Stimulated activated CD8-positive, alpha-beta memory T cell treated with anti-CD3 and anti-CD28 coated beads, Interleukin-7, amount 100 ng/mL, for 4 hours (primary cell): Measurements from ENCODE around the gene HOXB1.
A peak's percentile ranks its signal among the peaks of the same experiment; 100 is the strongest.
"Not testable (repeated sequence)": the region's sequence is repeated elsewhere in the genome, so short reads cannot be mapped to it uniquely, and the experiment has no call there.

Experiments
- DNase-seq, 2 donors: peaks; one replicate each; pipeline ENCODE4 v3.0.0-alpha.2; 2020; ENCODE audit warnings: low read depth in 2 of 2

Gene HOXB1

DNA sequence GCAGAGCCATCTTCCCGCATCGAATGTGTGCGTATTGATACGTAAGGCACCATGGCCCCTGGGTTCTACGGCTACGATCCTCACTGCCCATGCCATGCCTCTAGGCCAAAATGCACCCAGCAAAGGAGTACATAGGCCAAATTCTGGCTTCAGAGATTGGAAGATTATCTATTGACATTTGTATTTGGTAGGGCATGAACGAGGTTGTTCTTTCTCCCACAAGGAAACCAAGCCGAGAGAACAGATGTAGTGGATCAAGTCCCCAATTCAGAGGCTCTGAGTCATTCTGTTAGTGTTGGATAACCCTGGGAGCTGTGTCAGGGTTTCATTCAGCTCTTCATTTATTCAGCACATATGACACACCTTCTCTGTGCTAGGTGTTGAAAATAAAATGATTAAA, 36.5 kb downstream of the HOXB1 start:
- no peak for DNase-seq

DNA sequence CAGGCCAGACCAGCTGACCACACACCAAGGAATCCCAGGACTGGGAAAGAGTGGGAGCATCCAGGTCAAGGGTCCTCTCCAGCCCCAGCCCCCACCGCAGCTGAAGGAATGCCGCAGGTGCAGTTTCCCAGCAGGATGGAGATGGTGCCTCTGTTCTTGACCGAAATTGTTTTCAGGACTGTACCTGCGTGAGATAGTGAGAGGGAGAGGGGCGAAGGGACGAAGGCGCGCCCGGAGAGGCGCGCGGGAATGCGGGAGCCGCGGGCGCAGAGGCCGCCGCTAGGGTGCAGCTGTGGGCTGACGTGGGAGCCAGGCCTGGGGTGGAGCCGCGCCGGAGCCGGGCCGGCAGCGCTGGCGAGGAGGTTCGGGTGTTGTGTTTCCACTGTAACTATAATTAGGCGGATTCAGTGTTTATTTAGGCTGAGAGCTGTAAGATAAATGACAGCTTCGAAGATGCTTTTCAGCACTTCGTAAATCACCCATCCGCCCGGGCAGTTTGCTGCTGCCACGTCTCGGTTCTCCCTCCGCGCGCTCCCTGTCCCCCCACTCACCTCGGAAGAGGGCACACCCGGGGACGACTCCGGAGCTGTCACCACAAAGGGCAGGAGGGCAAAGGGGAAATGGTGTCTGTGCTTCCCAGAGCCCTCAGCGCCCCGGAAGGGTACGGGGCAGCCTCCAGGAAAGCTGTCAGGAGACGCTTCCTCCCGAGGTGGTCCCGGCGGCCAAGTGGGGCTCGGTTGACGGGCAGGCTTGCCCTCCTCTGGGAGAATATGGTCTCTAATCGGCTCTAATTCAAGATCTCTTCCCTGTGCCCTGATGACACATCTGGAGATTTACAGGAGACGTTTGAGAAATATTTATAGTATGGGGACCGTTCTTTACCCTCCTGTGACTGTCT, 38.2 kb downstream of the HOXB1 start:
- peak; percentile 27 to 58 for DNase-seq

DNA sequence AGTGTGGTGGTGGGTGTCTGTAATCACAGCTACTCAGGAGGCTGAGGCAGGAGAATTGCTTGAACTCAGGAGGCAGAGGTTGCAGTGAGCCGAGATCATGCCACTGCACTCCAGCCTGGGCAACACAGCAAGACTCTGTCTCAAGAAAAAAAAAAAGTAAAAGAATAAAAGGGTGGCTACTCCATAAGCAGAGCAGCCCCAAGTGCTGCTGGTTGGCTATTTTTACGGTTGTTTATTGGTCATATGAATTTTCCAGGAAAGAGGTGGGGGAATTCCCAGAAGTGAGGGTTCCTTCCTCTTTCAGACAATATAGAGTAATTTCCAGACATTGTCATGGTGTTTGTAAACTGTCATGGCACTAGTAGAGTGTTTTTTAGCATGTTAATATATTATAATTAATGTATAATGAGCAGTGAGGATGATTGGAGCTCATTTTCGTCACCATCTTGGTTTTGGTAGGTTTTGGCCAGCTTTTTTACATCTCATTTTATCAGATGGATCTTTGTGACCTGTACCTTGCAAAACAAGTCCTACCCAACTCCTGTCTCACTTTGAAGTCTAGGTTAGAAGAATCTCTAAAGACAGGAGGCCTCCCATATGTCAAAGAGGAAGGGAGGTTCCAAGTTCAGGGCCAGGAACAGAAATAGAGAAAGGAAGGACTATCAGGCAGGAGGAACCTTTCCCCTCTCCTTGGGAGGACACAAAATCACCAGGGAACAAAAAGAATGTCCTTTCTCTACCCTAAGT, 39.1 kb downstream of the HOXB1 start:
- DNase-seq = no peak

DNA sequence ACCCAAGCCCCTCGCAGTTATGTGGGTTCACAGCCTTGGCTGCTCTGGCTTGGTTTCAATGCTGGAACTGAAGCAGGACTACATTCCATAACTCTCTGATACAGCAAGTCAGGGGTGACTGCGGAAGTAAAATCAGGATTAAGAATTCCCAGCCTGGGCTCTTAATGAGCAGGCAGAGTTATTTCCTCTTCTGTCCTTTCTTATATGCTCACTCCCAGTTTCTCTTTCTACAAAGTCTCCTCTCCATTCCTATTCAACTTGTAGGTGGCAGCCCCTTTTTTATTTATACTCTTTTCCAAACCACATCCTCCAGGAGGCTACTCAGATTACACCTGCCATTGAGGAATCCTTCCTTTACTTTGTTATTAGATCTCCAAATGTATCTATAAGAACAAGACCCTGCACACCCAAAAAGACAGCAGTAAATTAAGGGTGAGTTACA, 40.3 kb downstream of the HOXB1 start:
- no peak for DNase-seq

DNA sequence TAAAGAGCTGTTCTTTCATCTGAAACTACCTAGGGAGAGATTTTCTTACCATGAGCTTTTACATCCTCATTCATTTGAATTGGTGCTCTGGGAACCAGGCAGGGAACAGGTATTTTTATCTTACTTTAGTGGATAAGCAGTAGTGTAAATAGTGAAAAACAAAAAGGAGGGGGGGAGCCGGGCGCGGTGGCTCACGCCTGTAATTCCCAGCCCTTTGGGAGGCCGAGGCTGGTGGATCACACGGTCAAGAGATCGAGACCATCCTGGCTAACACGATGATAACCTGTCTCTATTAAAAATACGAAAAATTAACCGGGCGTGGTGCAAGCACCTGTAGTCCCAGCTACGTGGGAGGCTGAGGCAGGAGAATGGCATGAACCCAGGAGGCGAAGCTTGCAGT, 41.0 kb downstream of the HOXB1 start:
- DNase-seq = no peak

- DNase-seq = no peak
Observed at GRCh38 chr17:48488548-48489106, 42.2 kb downstream of the HOXB1 start.

DNA sequence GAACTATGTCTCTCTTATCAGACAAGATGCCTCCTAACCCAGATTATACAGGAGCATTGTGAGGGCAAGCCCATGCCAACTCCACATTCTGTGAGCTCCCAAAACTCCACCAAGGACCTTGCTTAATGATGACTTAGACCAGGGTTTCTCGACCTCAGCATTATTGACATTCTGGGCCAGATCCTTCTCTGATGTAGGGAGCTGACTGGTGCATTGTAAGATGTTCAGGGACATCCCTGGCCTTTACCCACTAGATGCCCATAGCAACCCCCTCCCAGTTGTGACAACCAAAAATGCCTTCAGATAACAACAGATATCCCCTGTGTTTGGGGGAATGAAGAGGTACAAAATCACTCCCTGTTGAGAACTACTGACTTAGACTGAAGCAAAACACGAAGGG, 43.6 kb downstream of the HOXB1 start:
- DNase-seq = no peak

DNA sequence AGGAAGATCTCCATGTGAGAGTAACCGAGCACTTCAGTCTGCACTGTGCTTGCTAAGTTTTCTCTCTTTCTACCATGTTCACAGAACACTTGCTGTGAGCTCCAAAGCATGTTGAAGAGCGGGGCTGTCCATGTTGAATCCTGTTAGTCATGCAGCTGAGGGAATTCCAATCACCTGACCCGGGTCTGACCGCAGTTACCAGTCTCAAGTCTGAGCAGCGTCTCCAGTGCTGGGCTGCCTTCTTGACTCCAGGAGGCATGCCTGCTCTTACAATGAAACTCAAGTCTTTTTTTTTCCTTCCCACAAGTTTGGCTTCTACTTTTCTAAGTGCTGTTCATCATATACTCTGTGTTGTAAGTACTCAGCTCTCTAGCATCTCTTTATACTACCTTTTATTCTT, 44.3 kb downstream of the HOXB1 start:
- no peak for DNase-seq

- DNase-seq = no peak
Observed at GRCh38 chr17:48484850-48485249, 46.0 kb downstream of the HOXB1 start.

- DNase-seq = no peak
Observed at GRCh38 chr17:48484256-48484655, 46.6 kb downstream of the HOXB1 start.

DNA sequence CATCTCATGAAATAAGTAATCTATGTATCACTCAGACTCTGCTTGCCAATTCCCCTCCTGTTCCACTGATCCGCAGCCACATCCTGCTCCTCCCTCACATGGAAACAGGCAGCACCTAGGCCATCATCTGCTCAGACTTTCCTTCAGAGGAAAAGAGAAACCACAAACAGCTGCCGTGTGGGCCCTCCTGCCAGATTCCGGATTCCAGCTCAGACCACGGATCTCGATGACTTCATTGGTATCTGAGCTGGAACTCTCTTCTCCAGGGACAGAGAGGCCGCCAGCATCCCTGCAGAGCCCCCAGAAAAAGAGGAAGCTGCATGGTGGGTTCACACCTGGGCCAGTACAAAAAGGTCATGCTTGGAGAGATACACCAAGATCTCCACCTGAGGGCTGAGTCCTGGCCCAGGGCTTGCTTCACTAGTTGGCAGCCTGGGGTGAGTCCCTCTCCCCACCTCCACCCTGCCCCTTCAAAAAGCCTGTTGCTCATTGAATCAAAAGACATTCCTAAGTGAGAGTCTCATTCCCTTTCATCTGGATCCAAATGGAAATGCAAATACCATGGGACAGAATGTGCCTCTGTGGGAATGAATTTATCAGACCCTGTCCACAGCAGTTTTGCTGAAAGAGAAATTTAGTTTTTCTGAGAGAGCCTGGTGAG, 47.2 kb downstream of the HOXB1 start:
- DNase-seq = no peak

- DNase-seq = no peak
Observed at GRCh38 chr17:48483004-48483403, 47.8 kb downstream of the HOXB1 start.

DNA sequence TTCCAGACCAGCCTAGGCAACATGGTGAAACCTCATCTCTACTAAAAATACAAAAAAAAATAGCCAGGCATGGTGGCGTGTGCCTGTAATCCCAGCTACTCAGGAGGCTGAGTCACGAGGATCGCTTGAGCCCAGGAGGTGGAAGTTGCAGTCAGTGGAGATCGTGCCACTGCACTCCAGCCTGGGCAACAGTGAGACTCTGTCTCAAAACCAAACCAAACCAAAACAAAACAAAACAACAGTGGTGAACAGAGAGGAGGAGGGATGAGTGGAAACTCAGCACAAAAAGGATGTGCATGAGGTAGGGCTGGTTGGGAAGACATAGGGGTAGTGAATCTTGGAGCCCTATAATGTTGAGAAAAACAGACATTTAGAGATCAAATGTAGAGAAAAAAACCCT, 48.5 kb downstream of the HOXB1 start:
- not testable (repeated sequence) for DNase-seq

- no peak for DNase-seq
Observed at GRCh38 chr17:48479014-48479402, 51.8 kb downstream of the HOXB1 start.
